IMR-90 (cell line): Measurements from ENCODE around the gene SAG. TPM values are rescaled to one million over a fixed set of nuclear protein-coding genes. Genes with fewer than 3 reads are reported as not detected.

Source experiments
- ATAC-seq: fragments of 200-7000 bp; cut with Tn5 transposase; 2 replicates; pipeline ENCODE4 v1.9.1; 2020; ENCODE audit warnings: low read depth, mild to moderate bottlenecking, moderate library complexity
- BruUV-seq: library from RNA; stranded (reverse); fragments of 400-500 nt; replicated peaks from 2 replicates; lab custom pipeline; 2021; lab: Mats Ljungman, UMichigan
- CTCF ChIA-PET: fragments of 300-600 bp; formaldehyde crosslinking; extraction: SDS; loops from one replicate; lab custom pipeline; 2021; ENCODE audit warnings: antibody characterized with exemption; lab: Yijun Ruan, JAX
- POLR2A ChIA-PET: fragments of 300-600 bp; sonication (Branson Sonifier 250); formaldehyde crosslinking; loops from one replicate; lab custom pipeline; 2022; ENCODE audit warnings: antibody characterized with exemption; ENCODE audit not compliant: unreplicated experiment; lab: Charles Lee
- DNase-seq: peaks from one replicate; pipeline ENCODE4 v3.0.0; 2013
- H2AFZ ChIP-seq: replicated peaks from 2 replicates; pipeline ENCODE3; 2013; ENCODE audit warnings: low read length, mild to moderate bottlenecking; ENCODE audit not compliant: poor library complexity
- H2AK5ac ChIP-seq: 2 replicates; pipeline ENCODE4 v1.6.1; 2013; ENCODE audit warnings: low read depth, low read length, inconsistent platforms
- H2AK9ac ChIP-seq: replicated peaks from 2 replicates; pipeline ENCODE3; 2013; ENCODE audit warnings: mild to moderate bottlenecking, low read depth, low read length, moderate library complexity; ENCODE audit not compliant: poor library complexity
- H2BK120ac ChIP-seq: 2 replicates; pipeline ENCODE4 v1.6.1; 2013; ENCODE audit warnings: low read depth, low read length, inconsistent platforms
- H2BK15ac ChIP-seq: 3 replicates; pipeline ENCODE4 v1.6.1; 2013; ENCODE audit warnings: low read depth, low read length, inconsistent platforms
- H2BK20ac ChIP-seq: 2 replicates; pipeline ENCODE4 v1.6.1; 2013; ENCODE audit warnings: low read depth, mild to moderate bottlenecking, inconsistent platforms, low read length, moderate library complexity
- H2BK5ac ChIP-seq: 2 replicates; pipeline ENCODE4 v1.6.1; 2013; ENCODE audit warnings: mild to moderate bottlenecking, low read depth, low read length, inconsistent platforms; ENCODE audit not compliant: poor library complexity, severe bottlenecking
- H3K14ac ChIP-seq: replicated peaks from 2 replicates; pipeline ENCODE4 v1.6.1; 2013; ENCODE audit warnings: low read depth, low read length, inconsistent platforms
- H3K18ac ChIP-seq: 2 replicates; pipeline ENCODE4 v1.6.1; 2013; ENCODE audit warnings: low read depth, low read length, control low read depth
- H3K23ac ChIP-seq: 2 replicates; pipeline ENCODE4 v1.6.1; 2013; ENCODE audit warnings: low read depth, low read length, inconsistent platforms
- H3K27ac ChIP-seq: 2 replicates; pipeline ENCODE4 v1.5.1; 2013; ENCODE audit warnings: mild to moderate bottlenecking, control low read depth, low read length; ENCODE audit not compliant: insufficient read depth
- H3K27me3 ChIP-seq: 2 replicates; pipeline ENCODE4 v1.6.1; 2013; ENCODE audit warnings: low read length; ENCODE audit not compliant: control insufficient read depth, insufficient read depth
- H3K36me3 ChIP-seq: 2 replicates; pipeline ENCODE4 v1.6.1; 2013; ENCODE audit warnings: low read length, mixed read lengths; ENCODE audit not compliant: control insufficient read depth, insufficient read depth
- H3K4ac ChIP-seq: 2 replicates; pipeline ENCODE4 v1.6.1; 2013; ENCODE audit warnings: low read depth, low read length, inconsistent platforms
- H3K4me1 ChIP-seq: 2 replicates; pipeline ENCODE4 v1.6.1; 2013; ENCODE audit warnings: low read length, mixed read lengths; ENCODE audit not compliant: control insufficient read depth, insufficient read depth
- H3K4me2 ChIP-seq: 2 replicates; pipeline ENCODE4 v1.6.1; 2013; ENCODE audit warnings: low read depth, mild to moderate bottlenecking, control low read depth, low read length, moderate library complexity
- H3K4me3 ChIP-seq: 2 replicates; pipeline ENCODE4 v1.5.1; 2013; ENCODE audit warnings: low read depth, mild to moderate bottlenecking, control low read depth, low read length, moderate library complexity; ENCODE audit not compliant: insufficient read depth
- H3K56ac ChIP-seq: 2 replicates; pipeline ENCODE4 v1.6.1; 2013; ENCODE audit warnings: low read length, inconsistent platforms; ENCODE audit not compliant: insufficient read depth; ENCODE audit errors: extremely low read depth
- H3K79me1 ChIP-seq, 2 experiments: 2 replicates each; pipeline ENCODE4 v1.6.1; 2013; ENCODE audit warnings: low read length in 2 of 2, inconsistent platforms in 1 of 2, low read depth in 1 of 2
- H3K9ac ChIP-seq: 2 replicates; pipeline ENCODE4 v1.6.1; 2013; ENCODE audit warnings: low read depth, low read length, control low read depth
- H3K9me1 ChIP-seq: 2 replicates; pipeline ENCODE4 v1.6.1; 2013; ENCODE audit warnings: low read length, inconsistent platforms; ENCODE audit not compliant: insufficient read depth
- H3K9me3 ChIP-seq: 2 replicates; pipeline ENCODE4 v1.6.1; 2013; ENCODE audit warnings: low read length; ENCODE audit not compliant: control insufficient read depth, insufficient read depth
- H4K20me1 ChIP-seq: 2 replicates; pipeline ENCODE4 v1.6.1; 2013; ENCODE audit warnings: low read length, inconsistent platforms; ENCODE audit not compliant: insufficient read depth
- H4K5ac ChIP-seq: 2 replicates; pipeline ENCODE4 v1.6.1; 2013; ENCODE audit warnings: mild to moderate bottlenecking, low read depth, low read length, control low read depth
- H4K8ac ChIP-seq, 2 experiments: 2 replicates each; pipeline ENCODE4 v1.6.1; 2013; ENCODE audit warnings: low read depth in 2 of 2, low read length in 2 of 2, control low read depth in 1 of 2, inconsistent platforms in 1 of 2
- H4K91ac ChIP-seq: 2 replicates; pipeline ENCODE4 v1.6.1; 2013; ENCODE audit warnings: low read depth, low read length, inconsistent platforms; ENCODE audit not compliant: insufficient read depth
- RAD21 ChIP-seq: IDR thresholded peaks from 2 replicates; pipeline ENCODE4 v1.6.1; 2012; ENCODE audit warnings: low read length, improper control_type of control experiment
- RCOR1 ChIP-seq: IDR thresholded peaks from 2 replicates; pipeline ENCODE4 v1.6.1; 2012; ENCODE audit warnings: mild to moderate bottlenecking, low read length, improper control_type of control experiment; ENCODE audit not compliant: insufficient replicate concordance
- SMC3 ChIP-seq: fragments of 150-350 bp; IDR thresholded peaks from 2 replicates; pipeline ENCODE4 v1.6.1; 2016; ENCODE audit warnings: low read depth, mild to moderate bottlenecking, antibody characterized with exemption, low read length, moderate library complexity
- WGBS, 2 experiments: methylation state at CpG; one replicate each; pipeline versions ENCODE4 v1.1.5 to v1.1.7; 2013; ENCODE audit warnings: missing lambda C conversion rate in 2 of 2; ENCODE audit not compliant: insufficient read length in 1 of 2; ENCODE audit errors: extremely low coverage in 2 of 2; 5-methylcytosine and 5-hydroxymethylcytosine counted together
- dilution Hi-C: fragments of 300-500 bp; cut with HindIII; formaldehyde crosslinking; loops from one replicate; pipeline ENCODE4 v1.14.3; 2018; ENCODE audit warnings: low sequenced_read_pairs; ENCODE audit not compliant: unreplicated experiment
- in situ Hi-C: fragments of 300-500 bp; cut with MboI; formaldehyde crosslinking; loops from 3 replicates; pipeline ENCODE4 v1.14.3; 2019; ENCODE audit warnings: low sequenced_read_pairs, inconsistent platforms, mixed read lengths
- intact Hi-C: fragments of 100-400 bp; cut with micrococcal nuclease; formaldehyde crosslinking; loops from 2 replicates; pipeline ENCODE4 v1.10.0; 2022
- polyA plus RNA-seq, 3 experiments: library from polyadenylated mRNA; depleted of rRNA; stranded (reverse); fragments of >200 nt; gene quantifications; 2 replicates each; pipeline ENCODE4 v1.2.3, GENCODE V29; 2012; ENCODE audit warnings: low replicate concordance in 1 of 3
- total RNA-seq: library from RNA; depleted of rRNA; stranded (reverse); fragments of >200 nt; gene quantifications from 2 replicates; pipeline ENCODE4 v1.2.3, GENCODE V29; 2012

SAG gene
- total and polyA plus RNA-seq, 2 of the 4 experiments (the other 2 are of a cell fraction) = not detected

- H3K56ac ChIP-seq = no peak overlapping the region
- DNase-seq = no peak
- H3K23ac ChIP-seq = no peak overlapping the region
- H3K4me2 ChIP-seq = no peak overlapping the region
- H3K18ac ChIP-seq = no peak overlapping the region
- no peak overlapping the region for H4K8ac ChIP-seq
- H3K9ac ChIP-seq = no peak overlapping the region
- no TSS peak for BruUV-seq
- peaks cover 35 to 47% of the 10 kb centered on the region in 2 experiments for H3K79me1 ChIP-seq
- peaks cover 5% of the 10 kb centered on the region; the same call in 1 of the 2 replicates for H3K9me1 ChIP-seq
- H3K4me3 ChIP-seq = no peak overlapping the region
- in situ Hi-C loops (no loop called here), intact Hi-C loops (no loop called here), dilution Hi-C loops (no loop called here)
- H2BK20ac ChIP-seq = no peak overlapping the region
- no CpG with 5 or more reads among the region's 6 CpGs for WGBS, 2 experiments
- H3K27me3 ChIP-seq = no peaks in the 10 kb centered on the region
- no peak overlapping the region for H3K27ac ChIP-seq
- peaks cover 14% of the 10 kb centered on the region for H4K20me1 ChIP-seq
- no peak overlapping the region for H2BK5ac ChIP-seq
- no peak overlapping the region for H2AK5ac ChIP-seq
- no peak overlapping the region for H3K4ac ChIP-seq
- H3K4me1 ChIP-seq = peaks cover 3% of the 10 kb centered on the region
- no peak overlapping the region for H2BK120ac ChIP-seq
- H3K36me3 ChIP-seq = peaks cover 1% of the 10 kb centered on the region; the same call in 1 of the 2 replicates
- ChIA-PET CTCF (no interaction called here), POLR2A (no interaction called here)
- no peak overlapping the region for H4K5ac ChIP-seq
- no peaks in the 10 kb centered on the region for H3K9me3 ChIP-seq
- no peak overlapping the region for H2BK15ac ChIP-seq
- H4K91ac ChIP-seq = no peak overlapping the region
- TF ChIP-seq RAD21 (no peak), SMC3 (no peak), RCOR1 (no peak)
- H3K14ac ChIP-seq = no peak overlapping the region
- no peak for ATAC-seq
- no peak overlapping the region for H2AK9ac ChIP-seq
- H2AFZ ChIP-seq = no peak overlapping the region
These were observed 51.3 kb downstream of the SAG start for GRCh38 chr2:233358947-233359346.
